OCI-LY7 (cell line): ENCODE data around the gene ZNF70. TPM values are rescaled to one million over a fixed set of nuclear protein-coding genes. Genes with fewer than 3 reads are reported as not detected.

Experiments
- BruUV-seq: library from RNA; stranded (reverse); fragments of 400-500 nt; replicated peaks from 2 replicates; lab custom pipeline; 2021; lab: Mats Ljungman, UMichigan
- CTCF ChIA-PET: fragments of 300-600 bp; sonication (Branson Sonifier 250); formaldehyde crosslinking; loops from one replicate; lab custom pipeline; 2022; ENCODE audit warnings: antibody characterized with exemption; ENCODE audit not compliant: unreplicated experiment; lab: Charles Lee
- POLR2A ChIA-PET: fragments of 300-600 bp; sonication (Branson Sonifier 250); formaldehyde crosslinking; loops from one replicate; lab custom pipeline; 2022; ENCODE audit warnings: antibody characterized with exemption; lab: Charles Lee
- DNase-seq: peaks from one replicate; pipeline ENCODE4 v3.0.0-alpha.2; 2015; ENCODE audit warnings: low spot score
- H2AFZ ChIP-seq: fragments of 200-600 bp; sonication (generic), shearing (Covaris generic); 2 replicates; pipeline ENCODE4 v1.6.1; 2014; ENCODE audit warnings: mild to moderate bottlenecking, antibody characterized with exemption, low read length, moderate library complexity
- H3K27ac ChIP-seq: fragments of 200-600 bp; sonication (generic); 2 replicates; pipeline ENCODE4 v1.5.1; 2014; ENCODE audit warnings: mixed run types, low read depth, mild to moderate bottlenecking, moderate library complexity, low read length, inconsistent platforms; ENCODE audit not compliant: poor library complexity, severe bottlenecking
- H3K36me3 ChIP-seq: fragments of 200-600 bp; sonication (generic); 2 replicates; pipeline ENCODE4 v1.6.1; 2014; ENCODE audit warnings: mild to moderate bottlenecking, antibody characterized with exemption, low read length, moderate library complexity, mixed read lengths; ENCODE audit not compliant: insufficient read depth
- H3K4me1 ChIP-seq: fragments of 200-600 bp; sonication (generic); 2 replicates; pipeline ENCODE4 v1.5.1; 2014; ENCODE audit warnings: mild to moderate bottlenecking, low read length; ENCODE audit not compliant: insufficient read depth, poor library complexity, severe bottlenecking
- H3K4me2 ChIP-seq: fragments of 200-600 bp; sonication (generic); 2 replicates; pipeline ENCODE4 v1.6.1; 2014; ENCODE audit warnings: mild to moderate bottlenecking, low read length
- H3K4me3 ChIP-seq: fragments of 200-600 bp; sonication (generic); 2 replicates; pipeline ENCODE4 v1.5.1; 2014; ENCODE audit warnings: mild to moderate bottlenecking, low read depth, low read length; ENCODE audit not compliant: poor library complexity, severe bottlenecking
- H3K79me2 ChIP-seq: fragments of 200-600 bp; sonication (generic); 2 replicates; pipeline ENCODE4 v1.6.1; 2016; ENCODE audit warnings: low read depth, mild to moderate bottlenecking, low read length, moderate library complexity, mixed read lengths; ENCODE audit not compliant: insufficient read depth
- H3K9me2 ChIP-seq: fragments of 200-600 bp; sonication (generic); 2 replicates; pipeline ENCODE4 v1.6.1; 2016; ENCODE audit warnings: mild to moderate bottlenecking, low read length, mixed read lengths; ENCODE audit not compliant: insufficient read depth
- H3K9me3 ChIP-seq: fragments of 200-600 bp; sonication (generic); 2 replicates; pipeline ENCODE4 v1.6.1; 2014; ENCODE audit warnings: mild to moderate bottlenecking, mixed run types, low read length, mixed read lengths
- H4K20me1 ChIP-seq: fragments of 200-600 bp; sonication (generic); 2 replicates; pipeline ENCODE4 v1.6.1; 2014; ENCODE audit warnings: mild to moderate bottlenecking, antibody characterized with exemption, low read length, moderate library complexity, mixed read lengths; ENCODE audit not compliant: insufficient read depth
- EZH2phosphoT487 ChIP-seq: fragments of 200-600 bp; sonication (generic); IDR thresholded peaks from 2 replicates; pipeline ENCODE4 v1.6.1; 2018; ENCODE audit warnings: low read depth, borderline replicate concordance, mild to moderate bottlenecking, mixed run types, antibody characterized with exemption, low read length, moderate library complexity, mixed read lengths
- intact Hi-C: fragments of 100-400 bp; cut with micrococcal nuclease; formaldehyde crosslinking; loops from one replicate; pipeline ENCODE4 v1.10.0; 2022; ENCODE audit not compliant: unreplicated experiment
- total RNA-seq, 2 experiments: library from RNA; depleted of rRNA in 1 of 2; stranded (reverse); fragments of >200 nt in 1 of 2; shearing (Covaris generic) in 1 of 2; gene quantifications; 2 replicates each; pipeline ENCODE4 v1.2.3, GENCODE V29; 2014 to 2022
- TF ChIP-seq, protein P1 (sequence below): fragments of 200-600 bp; sonication (generic); conservative IDR thresholded peaks from 2 replicates; pipeline ENCODE4 v1.5.1; 2014; ENCODE audit warnings: mild to moderate bottlenecking, antibody characterized with exemption, low read length, moderate library complexity, mixed read lengths

The ZNF70 gene
- total RNA-seq, 2 experiments from 2014 or later, result 6.0 to 8.4 TPM

DNA sequence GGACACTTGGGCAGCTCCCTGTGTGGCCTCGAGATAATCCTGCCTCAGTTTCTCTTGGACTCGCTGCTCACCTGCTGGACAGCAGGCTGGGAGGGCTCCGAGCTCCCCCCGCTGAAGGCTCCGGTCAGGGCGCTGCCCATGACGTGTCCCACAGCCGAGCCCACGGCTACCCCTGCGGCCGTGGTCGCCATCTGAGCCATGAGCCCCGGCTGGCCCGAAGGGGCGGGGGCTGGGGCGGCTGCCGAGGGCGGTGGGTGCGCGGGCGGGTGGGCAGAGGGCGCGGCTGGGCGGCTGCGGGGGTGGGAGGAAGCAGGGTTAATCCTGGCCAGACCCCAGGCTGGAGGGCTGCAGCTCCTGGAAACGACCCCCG, 16.4 kb upstream of the ZNF70 start:
- peaks cover 80% of the 10 kb centered on the region for H3K4me1 ChIP-seq
- DNase-seq, result no peak
- H3K79me2 ChIP-seq, result peaks cover 26% of the 10 kb centered on the region
- H3K36me3 ChIP-seq, result peaks cover 43% of the 10 kb centered on the region
- no TSS peak for BruUV-seq
- H3K9me2 ChIP-seq, result no peaks in the 10 kb centered on the region
- TF ChIP-seq, protein P1, sequence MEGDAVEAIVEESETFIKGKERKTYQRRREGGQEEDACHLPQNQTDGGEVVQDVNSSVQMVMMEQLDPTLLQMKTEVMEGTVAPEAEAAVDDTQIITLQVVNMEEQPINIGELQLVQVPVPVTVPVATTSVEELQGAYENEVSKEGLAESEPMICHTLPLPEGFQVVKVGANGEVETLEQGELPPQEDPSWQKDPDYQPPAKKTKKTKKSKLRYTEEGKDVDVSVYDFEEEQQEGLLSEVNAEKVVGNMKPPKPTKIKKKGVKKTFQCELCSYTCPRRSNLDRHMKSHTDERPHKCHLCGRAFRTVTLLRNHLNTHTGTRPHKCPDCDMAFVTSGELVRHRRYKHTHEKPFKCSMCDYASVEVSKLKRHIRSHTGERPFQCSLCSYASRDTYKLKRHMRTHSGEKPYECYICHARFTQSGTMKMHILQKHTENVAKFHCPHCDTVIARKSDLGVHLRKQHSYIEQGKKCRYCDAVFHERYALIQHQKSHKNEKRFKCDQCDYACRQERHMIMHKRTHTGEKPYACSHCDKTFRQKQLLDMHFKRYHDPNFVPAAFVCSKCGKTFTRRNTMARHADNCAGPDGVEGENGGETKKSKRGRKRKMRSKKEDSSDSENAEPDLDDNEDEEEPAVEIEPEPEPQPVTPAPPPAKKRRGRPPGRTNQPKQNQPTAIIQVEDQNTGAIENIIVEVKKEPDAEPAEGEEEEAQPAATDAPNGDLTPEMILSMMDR, result no peak
- no peak for TF ChIP-seq EZH2phosphoT487
- peak overlapping the region; percentile 99 for H3K4me3 ChIP-seq
- no peak overlapping the region for H2AFZ ChIP-seq
- intact Hi-C loops, result loop anchor here (5.0 kb wide), 2 partner anchors 145 to 225 kb away; no protein-coding TSS in a partner anchor
- no peaks in the 10 kb centered on the region for H3K9me3 ChIP-seq
- ChIA-PET POLR2A (interaction anchor here (0.8 to 1.8 kb wide), 4 partner anchors 12 to 90 kb away, joined by 3 to 9 read pairs (median 4); partner anchors contain the start of genes SLC2A11 and VPREB3), CTCF (no interaction called here)
- peak overlapping the region; percentile 74 for H3K27ac ChIP-seq
- H3K4me2 ChIP-seq, result peak overlapping the region; percentile 98
- peaks cover 12% of the 10 kb centered on the region; the same call in 1 of the 2 replicates for H4K20me1 ChIP-seq

DNA sequence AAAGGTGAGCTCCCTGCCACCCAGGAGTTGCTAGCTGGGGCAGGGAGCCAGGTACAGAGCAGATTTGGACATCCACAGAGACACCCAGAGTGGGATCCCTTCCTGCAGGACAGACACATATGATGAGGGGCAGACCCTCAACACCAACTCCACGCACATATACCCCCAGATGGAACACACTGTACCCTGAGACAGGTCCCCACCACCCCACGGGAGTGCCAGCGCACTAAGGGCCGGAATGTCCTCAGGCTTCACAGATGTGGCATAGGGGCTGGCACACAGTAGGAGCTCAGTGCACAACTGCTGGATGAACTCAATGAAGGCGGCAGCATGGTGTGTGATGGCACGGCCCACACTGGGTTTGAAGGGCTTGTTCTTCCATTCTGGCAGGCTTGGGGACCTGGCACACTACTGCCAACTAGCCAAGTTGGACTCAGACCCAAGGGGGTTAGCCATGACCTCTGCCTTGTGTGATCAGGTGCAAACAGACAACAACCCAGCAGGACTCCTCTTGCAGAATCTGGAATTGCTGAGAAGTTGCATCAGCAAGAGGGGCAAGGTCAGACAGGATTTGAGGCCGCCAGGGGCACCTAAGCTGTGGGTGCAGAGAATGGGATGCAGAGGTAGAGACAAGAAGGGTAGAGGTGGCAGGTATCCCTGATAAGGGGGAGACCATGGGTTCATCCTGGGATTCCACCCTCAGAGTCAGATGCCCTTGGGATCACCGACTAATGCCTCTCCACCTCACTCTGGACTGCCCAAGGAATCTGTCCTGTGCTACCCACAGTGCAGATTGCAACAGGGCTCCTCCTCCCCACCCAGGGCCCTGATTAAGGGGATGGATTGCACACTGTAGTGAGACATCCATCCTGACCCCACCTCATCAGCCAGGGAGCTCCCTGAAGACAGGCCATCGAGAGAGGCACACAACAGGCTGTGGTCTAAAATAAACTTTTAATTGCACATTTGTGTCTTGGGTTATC, 14.3 kb upstream of the ZNF70 start:
- H3K27ac ChIP-seq, result peak overlapping the region; percentile 74
- BruUV-seq, result no TSS peak
- no peak for DNase-seq
- POLR2A ChIA-PET, result interaction anchor here (0.5 to 1.0 kb wide), 2 partner anchors 12 to 114 kb away, joined by 3 read pairs; no protein-coding TSS in a partner anchor
- peaks cover 26% of the 10 kb centered on the region for H3K79me2 ChIP-seq
- no peak overlapping the region for H2AFZ ChIP-seq
- H3K4me1 ChIP-seq, result peaks cover 61% of the 10 kb centered on the region
- no peaks in the 10 kb centered on the region for H3K9me2 ChIP-seq
- TF ChIP-seq, protein P1, result no peak
- TF ChIP-seq EZH2phosphoT487, result no peak
- no peaks in the 10 kb centered on the region for H3K9me3 ChIP-seq
- peak overlapping the region; percentile 98 for H3K4me2 ChIP-seq
- peak overlapping the region; percentile 99 for H3K4me3 ChIP-seq
- CTCF ChIA-PET, result no interaction called here
- peaks cover 12% of the 10 kb centered on the region; the same call in 1 of the 2 replicates for H4K20me1 ChIP-seq
- intact Hi-C loops, result loop anchor here (5.0 kb wide), 2 partner anchors 147 to 223 kb away; no protein-coding TSS in a partner anchor
- peaks cover 43% of the 10 kb centered on the region for H3K36me3 ChIP-seq
